Trophoblast cell (in vitro differentiated cells and primary cell): ENCODE data around the gene ZFHX3.
A peak's percentile ranks its signal among the peaks of the same experiment; 100 is the strongest.

Source experiments
- DNase-seq, 2 donors: peaks; one replicate each; pipeline ENCODE4 v3.0.0-alpha.2; 2016
- H2AFZ ChIP-seq: 2 replicates; pipeline ENCODE4 v1.6.1; 2013; ENCODE audit warnings: low read length, moderate library complexity, mild to moderate bottlenecking; ENCODE audit not compliant: insufficient read depth, poor library complexity
- H2AK5ac ChIP-seq: 2 replicates; pipeline ENCODE4 v1.6.1; 2013; ENCODE audit warnings: mild to moderate bottlenecking, low read length
- H2BK120ac ChIP-seq: 2 replicates; pipeline ENCODE4 v1.6.1; 2013; ENCODE audit warnings: low read length, mild to moderate bottlenecking, moderate library complexity; ENCODE audit not compliant: insufficient read depth, poor library complexity
- H2BK12ac ChIP-seq: 2 replicates; pipeline ENCODE4 v1.6.1; 2013; ENCODE audit warnings: mild to moderate bottlenecking, low read length, moderate library complexity
- H2BK5ac ChIP-seq: 2 replicates; pipeline ENCODE4 v1.6.1; 2013; ENCODE audit warnings: low read length, low read depth, moderate library complexity, mild to moderate bottlenecking; ENCODE audit not compliant: poor library complexity
- H3K14ac ChIP-seq: 2 replicates; pipeline ENCODE4 v1.6.1; 2013; ENCODE audit warnings: mild to moderate bottlenecking, low read length
- H3K18ac ChIP-seq: 2 replicates; pipeline ENCODE4 v1.6.1; 2013; ENCODE audit warnings: mild to moderate bottlenecking, low read length
- H3K23ac ChIP-seq: 2 replicates; pipeline ENCODE4 v1.6.1; 2013; ENCODE audit warnings: low read length
- H3K27ac ChIP-seq: 2 replicates; pipeline ENCODE4 v1.5.1; 2013; ENCODE audit warnings: low read depth, mild to moderate bottlenecking, inconsistent platforms, low read length, moderate library complexity
- H3K27me3 ChIP-seq: 2 replicates; pipeline ENCODE4 v1.6.1; 2013; ENCODE audit warnings: inconsistent platforms, mild to moderate bottlenecking, low read length, moderate library complexity; ENCODE audit not compliant: insufficient read depth
- H3K36me3 ChIP-seq, 2 experiments: 1 replicate in 1 of 2; 2 replicates in 1 of 2; pipeline ENCODE4 v1.6.1; 2013; ENCODE audit warnings: low read length in 2 of 2, mild to moderate bottlenecking in 2 of 2, moderate library complexity in 1 of 2; ENCODE audit not compliant: insufficient read depth in 2 of 2, control insufficient read depth in 1 of 2
- H3K4ac ChIP-seq: 2 replicates; pipeline ENCODE4 v1.6.1; 2013; ENCODE audit warnings: low read depth, mild to moderate bottlenecking, low read length, moderate library complexity
- H3K4me1 ChIP-seq, 2 experiments: 1 replicate in 1 of 2; 2 replicates in 1 of 2; pipeline ENCODE4 v1.6.1; 2013; ENCODE audit warnings: low read length in 2 of 2, mild to moderate bottlenecking in 2 of 2, moderate library complexity in 1 of 2; ENCODE audit not compliant: insufficient read depth in 2 of 2, control insufficient read depth in 1 of 2
- H3K4me2 ChIP-seq: 2 replicates; pipeline ENCODE4 v1.6.1; 2013; ENCODE audit warnings: inconsistent platforms, mild to moderate bottlenecking, low read length, moderate library complexity
- H3K4me3 ChIP-seq: 2 replicates; pipeline ENCODE4 v1.5.1; 2013; ENCODE audit warnings: mild to moderate bottlenecking, low read depth, low read length, inconsistent platforms
- H3K79me1 ChIP-seq: one replicate; pipeline ENCODE4 v1.6.1; 2013; ENCODE audit warnings: low read length
- H3K79me2 ChIP-seq: 2 replicates; pipeline ENCODE4 v1.6.1; 2013; ENCODE audit warnings: low read length, mild to moderate bottlenecking; ENCODE audit not compliant: control insufficient read depth, insufficient read depth, poor library complexity
- H3K9ac ChIP-seq: 2 replicates; pipeline ENCODE4 v1.6.1; 2013; ENCODE audit warnings: mild to moderate bottlenecking, low read length
- H3K9me3 ChIP-seq: 2 replicates; pipeline ENCODE4 v1.6.1; 2013; ENCODE audit warnings: low read depth, mild to moderate bottlenecking, control low read depth, inconsistent platforms, low read length; ENCODE audit not compliant: insufficient read depth
- H4K12ac ChIP-seq: 2 replicates; pipeline ENCODE4 v1.6.1; 2013; ENCODE audit warnings: low read depth, mild to moderate bottlenecking, low read length, moderate library complexity
- H4K8ac ChIP-seq: 2 replicates; pipeline ENCODE4 v1.6.1; 2013; ENCODE audit warnings: low read depth, mild to moderate bottlenecking, low read length, moderate library complexity
- H4K91ac ChIP-seq: one replicate; pipeline ENCODE4 v1.6.1; 2013; ENCODE audit warnings: low read depth, mild to moderate bottlenecking, low read length, moderate library complexity
- WGBS: extraction: QIAGEN DNeasy Blood & Tissue Kit; methylation state at CpG from one replicate; pipeline ENCODE4 v1.1.7; 2013; ENCODE audit warnings: missing lambda C conversion rate; ENCODE audit not compliant: insufficient read length, insufficient coverage; ENCODE audit errors: extremely low coverage; 5-methylcytosine and 5-hydroxymethylcytosine counted together

The ZFHX3 gene

GRCh38 chr16:73037845-73038570 is 9.9 kb downstream of the ZFHX3 start:
- H2AK5ac ChIP-seq = peak overlapping the region; percentile 79
- peak overlapping the region; percentile 47 for H2BK120ac ChIP-seq
- H4K8ac ChIP-seq = peak overlapping the region; percentile 8
- WGBS = no CpG with 5 or more reads among the region's 14 CpGs
- peaks cover 34% of the 10 kb centered on the region for H3K79me1 ChIP-seq
- DNase-seq = peak in 1 of 2 donors; percentile 53
- no peak overlapping the region for H3K9ac ChIP-seq
- no peaks in the 10 kb centered on the region for H3K27me3 ChIP-seq
- peak overlapping the region; percentile 20 for H3K4me2 ChIP-seq
- H3K23ac ChIP-seq = no peak overlapping the region
- peaks cover 27% of the 10 kb centered on the region for H3K79me2 ChIP-seq
- peak overlapping the region; percentile 6 for H3K14ac ChIP-seq
- peak overlapping the region; percentile 53 for H2BK12ac ChIP-seq
- no peak overlapping the region for H4K12ac ChIP-seq
- H3K4ac ChIP-seq = peak overlapping the region; percentile 57
- no peak overlapping the region for H3K4me3 ChIP-seq
- peak overlapping the region; percentile 5 for H4K91ac ChIP-seq
- H2BK5ac ChIP-seq = peak overlapping the region; percentile 5
- H3K18ac ChIP-seq = no peak overlapping the region
- H3K4me1 ChIP-seq = peaks cover 44 to 51% of the 10 kb centered on the region in 2 experiments
- no peaks in the 10 kb centered on the region for H3K36me3 ChIP-seq
- peak overlapping the region; percentile 77 for H3K27ac ChIP-seq
- H2AFZ ChIP-seq = no peak overlapping the region
- H3K9me3 ChIP-seq = no peaks in the 10 kb centered on the region

DNA sequence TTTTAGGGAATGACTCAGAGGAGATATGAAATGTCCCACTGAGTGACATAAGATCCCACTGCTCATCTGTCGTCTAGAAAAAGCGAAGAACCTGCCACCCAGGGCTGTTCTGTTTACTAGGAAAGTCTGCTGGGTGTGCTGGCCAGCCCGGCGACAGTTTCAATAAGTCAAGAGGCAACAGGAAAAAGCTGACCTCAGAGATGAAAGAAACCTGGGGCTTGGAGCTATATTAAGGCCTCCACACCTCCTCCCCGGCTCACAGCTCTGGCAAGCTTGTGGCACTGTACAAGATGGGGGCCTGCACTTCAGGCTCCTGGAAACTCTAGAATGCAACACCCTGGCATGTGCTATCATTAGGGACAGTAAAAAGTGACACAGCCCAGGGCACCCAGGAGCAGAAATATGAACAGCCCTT is 10.6 kb downstream of the ZFHX3 start:
- H4K91ac ChIP-seq = no peak overlapping the region
- no peaks in the 10 kb centered on the region for H3K36me3 ChIP-seq
- no peak overlapping the region for H3K14ac ChIP-seq
- DNase-seq = peak in 1 of 2 donors; percentile 20
- no peak overlapping the region for H3K4ac ChIP-seq
- peak overlapping the region; percentile 7 for H4K8ac ChIP-seq
- H2BK120ac ChIP-seq = peak overlapping the region; percentile 4
- no peak overlapping the region for H2AFZ ChIP-seq
- WGBS = no CpG with 5 or more reads among the region's 5 CpGs
- H3K27me3 ChIP-seq = no peaks in the 10 kb centered on the region
- H2BK12ac ChIP-seq = peak overlapping the region; percentile 0
- H3K27ac ChIP-seq = peak overlapping the region; percentile 77
- no peak overlapping the region for H3K18ac ChIP-seq
- peaks cover 36% of the 10 kb centered on the region for H3K79me1 ChIP-seq
- H3K79me2 ChIP-seq = peaks cover 28% of the 10 kb centered on the region
- no peak overlapping the region for H2AK5ac ChIP-seq
- no peak overlapping the region for H4K12ac ChIP-seq
- H3K9ac ChIP-seq = no peak overlapping the region
- no peaks in the 10 kb centered on the region for H3K9me3 ChIP-seq
- H3K4me2 ChIP-seq = peak overlapping the region; percentile 3
- H2BK5ac ChIP-seq = peak overlapping the region; percentile 43
- no peak overlapping the region for H3K4me3 ChIP-seq
- peaks cover 43 to 51% of the 10 kb centered on the region in 2 experiments for H3K4me1 ChIP-seq
- H3K23ac ChIP-seq = no peak overlapping the region

GRCh38 chr16:73036074-73036826 is 11.7 kb downstream of the ZFHX3 start:
- peak overlapping the region; percentile 78 for H2BK12ac ChIP-seq
- H3K27me3 ChIP-seq = no peaks in the 10 kb centered on the region
- no CpG with 5 or more reads among the region's 19 CpGs for whole genome bisulfite sequencing
- peak overlapping the region; percentile 77 for H3K27ac ChIP-seq
- peak overlapping the region; percentile 85 for H2AK5ac ChIP-seq
- no peak overlapping the region for H3K9ac ChIP-seq
- peak overlapping the region; percentile 30 for H2AFZ ChIP-seq
- peak overlapping the region; percentile 54 for H3K4me2 ChIP-seq
- H3K79me2 ChIP-seq = peaks cover 30% of the 10 kb centered on the region
- H4K12ac ChIP-seq = peak overlapping the region; percentile 55
- no peak overlapping the region for H3K4me3 ChIP-seq
- H2BK120ac ChIP-seq = peak overlapping the region; percentile 91
- DNase-seq = peak in 1 of 2 donors; percentile 46
- peak overlapping the region; percentile 91 for H3K14ac ChIP-seq
- H3K36me3 ChIP-seq = no peaks in the 10 kb centered on the region
- H3K23ac ChIP-seq = no peak overlapping the region
- peaks cover 50 to 55% of the 10 kb centered on the region in 2 experiments for H3K4me1 ChIP-seq
- H4K91ac ChIP-seq = peak overlapping the region; percentile 90
- peak overlapping the region; percentile 98 for H3K18ac ChIP-seq
- H4K8ac ChIP-seq = peak overlapping the region; percentile 75
- peak overlapping the region; percentile 75 for H2BK5ac ChIP-seq
- peak overlapping the region; percentile 39 for H3K4ac ChIP-seq
- H3K79me1 ChIP-seq = peaks cover 39% of the 10 kb centered on the region
- H3K9me3 ChIP-seq = no peaks in the 10 kb centered on the region

DNA sequence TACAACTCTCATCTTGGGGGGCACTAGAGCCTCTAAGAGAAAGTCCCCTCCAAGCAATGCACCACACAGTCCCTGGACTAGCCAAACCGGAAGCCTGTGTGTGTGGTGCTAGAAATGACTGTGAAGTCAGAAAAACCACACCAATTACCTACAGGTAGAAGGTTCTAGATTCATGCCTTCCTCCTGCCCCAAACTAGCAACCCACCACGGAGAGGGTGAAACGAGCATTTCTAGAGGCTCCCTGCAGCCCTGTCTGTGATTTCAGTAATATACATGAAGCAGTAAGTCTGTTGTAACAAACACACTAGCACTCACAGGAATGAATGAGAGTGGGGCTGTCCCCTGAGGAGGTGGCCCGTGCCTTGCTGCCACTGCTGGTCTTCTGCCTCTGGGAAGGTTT is 13.6 kb downstream of the ZFHX3 start:
- no CpG with 5 or more reads among the region's 4 CpGs for WGBS
- peaks cover 31% of the 10 kb centered on the region for H3K79me2 ChIP-seq
- H2BK5ac ChIP-seq = peak overlapping the region; percentile 33
- H2BK120ac ChIP-seq = peak overlapping the region; percentile 9
- no peak for DNase-seq
- H4K91ac ChIP-seq = peak overlapping the region; percentile 40
- no peak overlapping the region for H2AFZ ChIP-seq
- H2BK12ac ChIP-seq = peak overlapping the region; percentile 3
- no peak overlapping the region for H4K12ac ChIP-seq
- no peaks in the 10 kb centered on the region for H3K36me3 ChIP-seq
- no peaks in the 10 kb centered on the region for H3K9me3 ChIP-seq
- H3K18ac ChIP-seq = peak overlapping the region; percentile 10
- H3K27me3 ChIP-seq = no peaks in the 10 kb centered on the region
- H3K4me1 ChIP-seq = peaks cover 50 to 59% of the 10 kb centered on the region in 2 experiments
- no peak overlapping the region for H3K23ac ChIP-seq
- H3K4me2 ChIP-seq = peak overlapping the region; percentile 8
- peaks cover 40% of the 10 kb centered on the region for H3K79me1 ChIP-seq
- no peak overlapping the region for H3K9ac ChIP-seq
- peak overlapping the region; percentile 31 for H2AK5ac ChIP-seq
- H4K8ac ChIP-seq = no peak overlapping the region
- H3K4ac ChIP-seq = peak overlapping the region; percentile 31
- peak overlapping the region; percentile 23 for H3K27ac ChIP-seq
- peak overlapping the region; percentile 14 for H3K14ac ChIP-seq
- H3K4me3 ChIP-seq = no peak overlapping the region
